ENCODE results near the gene C22orf42.

The C22orf42 gene

GRCh38 chr22:32204856-32205722 lies 46.0 kb upstream of the C22orf42 start, which contains the start of gene RFPL2:
Gene RFPL2 (minus strand): TSS chr22:32205073. CDS start chr22:32202451, 2,622 bp downstream.
- Mint-ChIP-seq H3K27me3 (ENCODE audit: low read depth, poor library complexity) (peaks cover 80% of the 10 kb centered on the region), H3K9me3 (no peaks in the 10 kb centered on the region), H3K36me3 (ENCODE audit: low read depth) (no peaks in the 10 kb centered on the region), H3K4me1 (peaks cover 31% of the 10 kb centered on the region), H3K27ac (no peak within 1 kb of the TSS), H3K4me3 (peak within 1 kb of the TSS; percentile 87)
- no peak for TF ChIP-seq CTCF (IDR thresholded peaks at IDR 0.05)
- DNase-seq, result peak; percentile 79

GRCh38 chr22:32204040-32204855 lies 45.1 kb upstream of the C22orf42 start:
- H3K9me3 Mint-ChIP-seq, result no peaks in the 10 kb centered on the region
- no peaks in the 10 kb centered on the region for H3K36me3 Mint-ChIP-seq (ENCODE audit: low read depth)
- H3K4me3 Mint-ChIP-seq, result peak overlapping the region; percentile 87
- H3K27ac Mint-ChIP-seq, result no peak overlapping the region
- no peak for TF ChIP-seq CTCF (IDR thresholded peaks at IDR 0.05)
- peaks cover 31% of the 10 kb centered on the region for H3K4me1 Mint-ChIP-seq
- peak; percentile 47 for DNase-seq
- H3K27me3 Mint-ChIP-seq (ENCODE audit: low read depth, poor library complexity), result peaks cover 79% of the 10 kb centered on the region

GRCh38 chr22:32203181-32204039 lies 44.3 kb upstream of the C22orf42 start:
- no peaks in the 10 kb centered on the region for H3K36me3 Mint-ChIP-seq (ENCODE audit: low read depth)
- DNase-seq, result no peak

GRCh38 chr22:32202539-32203180 lies 43.6 kb upstream of the C22orf42 start:
- no peaks in the 10 kb centered on the region for H3K36me3 Mint-ChIP-seq (ENCODE audit: low read depth)
- TF ChIP-seq CTCF (IDR thresholded peaks at IDR 0.05), result peak; percentile 51
- no peaks in the 10 kb centered on the region for H3K9me3 Mint-ChIP-seq
- peaks cover 31% of the 10 kb centered on the region for H3K4me1 Mint-ChIP-seq
- no peak overlapping the region for H3K27ac Mint-ChIP-seq
- peaks cover 81% of the 10 kb centered on the region for H3K27me3 Mint-ChIP-seq (ENCODE audit: low read depth, poor library complexity)
- peak; percentile 62 for DNase-seq
- peak overlapping the region; percentile 87 for H3K4me3 Mint-ChIP-seq

More at GRCh38 chr22:32203181-32204039, 44.3 kb upstream of the C22orf42 start:
- Mint-ChIP-seq H3K27ac (no peak overlapping the region), H3K27me3 (ENCODE audit: low read depth, poor library complexity) (peaks cover 81% of the 10 kb centered on the region), H3K4me3 (peak overlapping the region; percentile 87), H3K4me1 (peaks cover 31% of the 10 kb centered on the region), H3K9me3 (no peaks in the 10 kb centered on the region)
- TF ChIP-seq CTCF (IDR thresholded peaks at IDR 0.05), result no peak

DNA sequence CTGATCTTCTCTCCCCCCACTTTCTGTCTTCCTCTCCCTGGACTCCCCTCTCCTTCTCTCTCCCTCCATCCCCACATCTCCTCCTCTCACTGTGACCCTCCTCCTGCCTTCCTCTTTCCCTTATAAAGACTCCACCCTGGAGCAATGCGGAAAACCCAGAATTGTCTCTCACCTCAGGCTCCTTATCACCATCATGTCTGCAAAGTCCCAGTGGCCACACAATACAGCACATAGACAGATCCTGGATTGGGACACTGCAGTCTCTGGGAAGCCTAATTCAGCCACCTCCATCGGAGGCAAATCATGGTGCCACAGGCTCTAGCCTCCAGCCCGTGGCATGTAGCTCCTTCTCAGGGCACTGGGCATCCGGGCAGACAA lies 43.0 kb upstream of the C22orf42 start:
- Mint-ChIP-seq H3K36me3 (ENCODE audit: low read depth) (no peaks in the 10 kb centered on the region), H3K9me3 (no peaks in the 10 kb centered on the region), H3K4me3 (no peak overlapping the region), H3K4me1 (peaks cover 31% of the 10 kb centered on the region), H3K27ac (no peak overlapping the region), H3K27me3 (ENCODE audit: low read depth, poor library complexity) (peaks cover 84% of the 10 kb centered on the region)
- no peak for TF ChIP-seq CTCF (IDR thresholded peaks at IDR 0.05)
- DNase-seq, result no peak
